Measurements from ENCODE around the gene GOLPH3L. TPM values are rescaled to one million over a fixed set of nuclear protein-coding genes. Genes with fewer than 3 reads are reported as not detected.
A peak's percentile ranks its signal among the peaks of the same experiment; 100 is the strongest.

The GOLPH3L gene
- total and polyA plus RNA-seq, 4 donors = 6.0 to 11.3 (median 7.5) TPM

- Histone ChIP-seq H3K36me3 (ENCODE audit: control insufficient read depth in 4 of 4, insufficient read depth in 3 of 4, low read depth in 1 of 4, low read length in 3 of 4) (peaks cover 5 to 33% (median 28%) of the 10 kb centered on the region in 4 donors), H3K9ac (ENCODE audit: low read depth in 1 of 2, low read length in 2 of 2) (peak overlapping the region; percentile 3 to 43), H3K4me3 (ENCODE audit: low read depth in 1 of 3, low read length in 3 of 3) (no peak overlapping the region), H3K27me3 (ENCODE audit: control insufficient read depth in 4 of 4, insufficient read depth in 4 of 4, low read length in 3 of 4) (no peaks in the 10 kb centered on the region), H3K27ac (ENCODE audit: low read depth in 1 of 2, low read length in 2 of 2) (peak overlapping the region; percentile 30 to 58), H3K4me1 (ENCODE audit: control insufficient read depth in 4 of 4, insufficient read depth in 4 of 4, low read length in 3 of 4) (peaks cover 0 to 18% (median 10%) of the 10 kb centered on the region in 4 donors), H3K9me3 (ENCODE audit: control insufficient read depth in 4 of 4, low read length in 3 of 4) (no peaks in the 10 kb centered on the region)
- WGBS = 55% methylated on average over 8 of the region's 8 CpGs
- peak; percentile 51 for DNase-seq (ENCODE audit: low spot score)
- no peak for TF ChIP-seq ATF3 (IDR thresholded peaks at IDR 0.05)
- no peak for TF ChIP-seq EGR1 (IDR thresholded peaks at IDR 0.05; ENCODE audit: low read depth in 2 of 2)
- TF ChIP-seq HNF4A (conservative IDR thresholded peaks at IDR 0.05) = no peak
- no peak for TF ChIP-seq FOXA2 (IDR thresholded peaks at IDR 0.05)
- TF ChIP-seq SP1 (IDR thresholded peaks at IDR 0.05) = no peak
- peak in 1 of 2 donors; percentile 8 for TF ChIP-seq RXRA (IDR thresholded peaks at IDR 0.05)
- no peak for TF ChIP-seq FOXA1 (IDR thresholded peaks at IDR 0.05)
- no peak for TF ChIP-seq TAF1 (conservative IDR thresholded peaks at IDR 0.05)
- TF ChIP-seq MAX (IDR thresholded peaks at IDR 0.05) = no peak
- no peak for TF ChIP-seq NR2F2 (IDR thresholded peaks at IDR 0.05)
- TF ChIP-seq GABPA (IDR thresholded peaks at IDR 0.05 in 1 of 2, conservative IDR thresholded peaks at IDR 0.05 in 1 of 2) = no peak
- TF ChIP-seq JUND (IDR thresholded peaks at IDR 0.05) = no peak
- peak; percentile 80 for TF ChIP-seq CTCF (IDR thresholded peaks at IDR 0.05; ENCODE audit: low read depth, low read length, missing input control)
- TF ChIP-seq RAD21 (IDR thresholded peaks at IDR 0.05) = peak; percentile 86 to 88
These were observed 75.3 kb downstream of the GOLPH3L start for GRCh38 chr1:150621497-150622302.

- peaks cover 0 to 18% (median 10%) of the 10 kb centered on the region in 4 donors for H3K4me1 ChIP-seq (ENCODE audit: control insufficient read depth in 4 of 4, insufficient read depth in 4 of 4, low read length in 3 of 4)
- H3K36me3 ChIP-seq (ENCODE audit: control insufficient read depth in 4 of 4, insufficient read depth in 3 of 4, low read depth in 1 of 4, low read length in 3 of 4) = peaks cover 3 to 28% (median 23%) of the 10 kb centered on the region in 4 donors
- H3K27ac ChIP-seq (ENCODE audit: low read depth in 1 of 2, low read length in 2 of 2) = peak overlapping the region in 1 of 2 donors; percentile 72
- TF ChIP-seq NR2F2 (IDR thresholded peaks at IDR 0.05) (no peak), CTCF (IDR thresholded peaks at IDR 0.05; ENCODE audit: low read depth, low read length, missing input control) (no peak), HNF4A (conservative IDR thresholded peaks at IDR 0.05) (no peak), RAD21 (IDR thresholded peaks at IDR 0.05) (no peak), JUND (IDR thresholded peaks at IDR 0.05) (no peak)
- no peaks in the 10 kb centered on the region for H3K27me3 ChIP-seq (ENCODE audit: control insufficient read depth in 4 of 4, insufficient read depth in 4 of 4, low read length in 3 of 4)
- DNase-seq (ENCODE audit: low spot score) = no peak
- H3K9me3 ChIP-seq (ENCODE audit: control insufficient read depth in 4 of 4, low read length in 3 of 4) = no peaks in the 10 kb centered on the region
- H3K4me3 ChIP-seq (ENCODE audit: low read depth in 1 of 3, low read length in 3 of 3) = no peak overlapping the region
- 96% methylated on average over 2 of the region's 2 CpGs for WGBS
- H3K9ac ChIP-seq (ENCODE audit: low read depth in 1 of 2, low read length in 2 of 2) = no peak overlapping the region
These were observed 76.0 kb downstream of the GOLPH3L start for GRCh38 chr1:150620919-150621318.
